Activated naive CD8-positive, alpha-beta T cell treated with anti-CD3 and anti-CD28 coated beads, Interleukin-2, amount 50 U/mL, for 16 hours (primary cell): Measurements from ENCODE around the gene PICALM.
"Not testable (repeated sequence)": the region's sequence is repeated elsewhere in the genome, so short reads cannot be mapped to it uniquely, and the experiment has no call there.

ENCODE experiments used
- DNase-seq: peaks from one replicate; pipeline ENCODE4 v3.0.0-alpha.2; 2020; ENCODE audit warnings: low read depth, low spot score

PICALM gene

DNA sequence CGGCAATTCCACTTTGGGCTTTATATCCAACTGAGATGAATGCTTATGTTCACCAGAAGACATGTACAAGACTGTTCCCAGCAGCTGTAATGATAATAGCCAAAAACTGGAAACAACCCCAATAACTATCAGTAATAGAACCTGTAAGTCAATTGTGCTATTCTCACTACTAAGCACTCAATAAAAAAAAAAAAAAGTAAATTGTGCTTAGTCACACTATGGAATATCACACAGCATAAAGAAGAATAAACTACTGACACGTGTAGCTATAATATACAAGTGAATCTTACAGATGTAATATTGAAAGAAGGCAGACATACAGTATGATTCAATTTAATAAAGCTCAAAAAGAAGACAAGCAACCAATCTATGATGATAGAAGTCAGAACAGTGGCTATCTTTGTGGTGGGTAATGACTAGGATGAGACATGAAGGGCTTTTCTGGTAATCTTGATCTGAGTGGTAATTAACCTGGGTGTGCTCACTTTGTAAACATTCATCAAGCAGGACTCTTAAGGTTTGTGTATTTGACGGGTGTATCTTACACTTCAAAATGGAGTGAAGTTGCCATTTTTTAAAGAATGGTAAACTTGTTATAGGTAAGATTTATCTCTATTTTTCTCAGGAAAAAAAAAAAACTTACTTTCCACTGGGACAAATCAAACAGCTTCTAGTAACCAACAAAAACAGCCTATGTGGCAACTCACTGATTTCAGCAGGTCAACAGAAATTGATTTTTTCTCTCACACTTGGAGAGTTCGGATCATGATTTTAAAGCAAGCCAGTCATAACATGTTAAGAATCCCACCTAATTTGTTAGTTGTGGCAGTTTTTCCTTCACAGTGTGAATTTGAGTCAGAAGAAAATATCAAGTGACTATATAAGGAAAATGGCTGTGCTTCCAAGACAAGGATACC is 129.5 kb downstream of the PICALM start:
- DNase-seq: no peak

DNA sequence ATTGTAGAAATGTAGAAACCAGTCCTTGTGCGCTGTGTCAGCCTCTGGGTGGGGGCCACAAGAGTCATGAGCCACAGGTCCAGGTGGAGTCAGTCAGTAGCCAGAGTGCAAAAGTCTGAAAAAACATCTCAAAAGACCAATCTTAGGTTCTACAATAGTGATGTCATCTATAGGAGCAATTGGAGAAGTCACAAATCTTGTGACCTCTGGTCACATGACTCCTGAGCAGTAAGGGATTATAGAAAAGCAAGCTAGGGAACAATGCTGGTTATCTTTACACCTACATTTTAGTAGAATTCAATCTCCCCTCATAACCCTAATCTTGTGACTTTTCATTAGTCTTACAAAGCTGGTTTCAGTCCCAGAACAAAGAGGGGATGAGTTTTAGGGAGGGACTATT is 131.0 kb downstream of the PICALM start:
- no peak for DNase-seq

DNA sequence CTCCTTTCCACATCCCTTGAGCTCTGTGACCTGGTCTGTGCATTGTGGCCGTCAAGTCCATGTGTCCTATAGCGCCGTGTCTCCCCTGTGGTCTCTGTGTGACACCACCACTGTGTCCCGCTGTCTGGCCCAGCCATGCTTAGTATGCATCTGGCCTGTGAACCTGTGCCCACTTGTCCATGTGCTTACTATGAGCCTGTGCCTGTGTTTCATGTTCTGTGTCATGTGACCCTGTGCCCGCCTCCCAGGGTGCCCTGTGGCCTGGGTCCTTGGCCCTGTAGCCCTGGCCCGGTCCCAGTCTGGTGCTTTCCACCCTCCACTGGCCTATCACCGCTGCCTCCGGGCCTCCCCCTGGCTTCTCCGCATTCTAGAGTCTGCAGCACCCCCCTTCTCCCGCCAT is 133.1 kb downstream of the PICALM start:
- no peak for DNase-seq

DNA sequence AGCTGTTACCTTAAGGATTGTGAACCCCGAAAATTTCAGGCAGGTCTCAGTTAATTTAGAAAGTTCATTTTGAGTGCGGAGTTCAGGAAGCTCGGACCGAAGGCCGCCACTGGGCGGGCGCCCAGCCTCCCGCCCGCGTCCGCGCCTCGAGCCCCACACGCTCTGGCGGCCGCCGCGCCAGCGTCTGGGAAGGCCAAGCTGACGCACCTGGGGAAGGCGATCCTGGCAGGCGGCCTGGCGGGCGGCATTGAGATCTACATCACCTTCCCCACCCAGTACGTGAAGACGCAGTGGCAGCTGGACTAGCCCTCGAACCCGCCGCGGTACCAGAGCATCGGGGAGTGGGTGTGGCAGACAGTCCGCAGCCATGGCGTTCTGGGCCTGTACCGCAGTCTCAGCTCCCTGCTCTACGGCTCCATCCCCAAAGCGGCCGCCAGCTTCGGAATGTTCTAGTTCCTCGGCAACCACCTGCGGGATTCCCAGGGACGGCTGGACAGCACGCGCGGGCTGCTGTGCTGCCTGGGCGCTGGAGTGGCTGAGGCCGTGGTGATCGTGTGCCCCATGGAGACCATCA is 134.2 kb downstream of the PICALM start:
- DNase-seq: no peak

DNA sequence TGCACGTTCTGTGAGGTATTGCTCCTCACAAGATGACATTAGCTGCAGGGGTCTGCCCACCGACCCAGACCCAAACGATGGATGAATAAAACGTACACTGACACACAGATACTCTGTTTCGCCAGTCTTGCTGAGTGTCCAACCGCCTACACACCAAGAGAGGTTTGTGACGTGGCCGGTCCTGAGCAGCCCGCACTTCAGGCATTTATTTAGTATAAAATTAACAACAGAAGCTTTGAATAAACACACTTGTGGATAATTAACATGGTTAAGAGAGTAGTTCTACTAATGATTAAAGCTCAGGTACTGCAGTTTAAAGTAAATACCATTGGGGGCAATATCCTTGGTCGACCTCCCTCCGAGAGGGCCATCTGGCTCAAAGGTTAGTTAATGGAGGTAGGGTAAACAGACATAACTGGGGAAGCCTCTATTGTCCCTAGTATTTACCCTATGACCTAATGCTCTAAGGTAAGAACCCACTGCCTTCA is 138.0 kb downstream of the PICALM start:
- no peak for DNase-seq

DNA sequence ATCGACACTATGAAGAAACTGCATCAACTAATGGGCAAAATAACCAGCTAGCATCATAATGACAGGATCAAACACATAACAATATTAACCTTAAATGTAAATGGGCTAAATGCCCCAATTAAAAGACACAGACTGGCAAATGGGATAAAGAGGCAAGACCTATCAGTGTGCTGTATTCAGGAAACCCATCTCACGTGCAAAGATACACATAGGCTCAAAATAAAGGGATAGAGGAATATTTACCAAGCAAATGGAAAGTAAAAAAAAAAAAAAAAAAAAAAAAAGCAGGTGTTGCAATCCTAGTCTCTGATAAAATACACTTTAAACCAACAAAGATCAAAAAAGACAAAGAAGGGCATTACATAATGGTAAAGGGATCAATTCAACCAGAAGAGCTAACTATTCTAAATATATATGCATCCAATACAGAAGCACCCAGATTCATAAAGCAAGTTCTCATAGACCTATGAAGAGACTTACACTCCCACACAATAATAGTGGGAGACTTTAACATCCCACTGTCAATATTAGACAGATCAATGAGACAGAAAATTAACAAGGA is 142.2 kb downstream of the PICALM start:
- not testable (repeated sequence) for DNase-seq

DNA sequence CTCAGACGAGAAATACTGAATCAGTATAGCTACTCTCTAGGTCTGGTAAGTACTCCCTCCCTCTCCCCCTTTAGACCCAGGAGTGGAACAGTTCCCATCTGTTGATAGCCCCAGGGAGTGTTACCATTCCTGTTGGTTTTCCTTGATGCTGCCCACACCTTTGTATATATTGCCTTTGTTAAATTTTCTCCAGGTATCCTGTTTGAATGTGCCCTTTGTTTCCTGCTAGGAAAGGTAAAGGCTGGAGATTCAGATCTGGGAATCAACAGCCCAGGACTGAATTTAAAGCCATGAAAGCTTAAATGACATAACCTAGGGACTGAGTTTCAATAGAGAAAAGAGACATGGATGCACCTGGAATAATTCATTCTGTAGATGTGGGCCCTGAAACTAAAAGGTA is 145.4 kb downstream of the PICALM start:
- no peak for DNase-seq

DNA sequence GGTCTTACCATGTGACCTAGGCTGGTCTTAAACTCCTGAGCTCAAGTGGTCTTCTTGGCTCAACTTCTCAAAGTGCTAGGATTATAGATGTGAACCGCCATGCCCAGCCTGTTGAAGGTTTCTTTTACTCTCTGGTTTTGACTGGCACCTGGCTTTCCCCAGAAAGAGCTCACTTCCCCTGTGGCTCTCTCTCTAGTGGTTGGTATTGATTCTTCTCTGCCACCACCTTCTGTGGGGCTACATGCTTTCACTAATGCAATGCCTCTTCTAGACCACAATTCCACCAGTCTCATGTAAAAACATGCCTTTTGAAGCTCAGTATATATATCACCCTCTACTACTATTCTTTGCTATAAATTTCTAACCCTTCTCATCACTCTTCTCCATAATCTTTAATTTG is 146.5 kb downstream of the PICALM start:
- DNase-seq: no peak

DNA sequence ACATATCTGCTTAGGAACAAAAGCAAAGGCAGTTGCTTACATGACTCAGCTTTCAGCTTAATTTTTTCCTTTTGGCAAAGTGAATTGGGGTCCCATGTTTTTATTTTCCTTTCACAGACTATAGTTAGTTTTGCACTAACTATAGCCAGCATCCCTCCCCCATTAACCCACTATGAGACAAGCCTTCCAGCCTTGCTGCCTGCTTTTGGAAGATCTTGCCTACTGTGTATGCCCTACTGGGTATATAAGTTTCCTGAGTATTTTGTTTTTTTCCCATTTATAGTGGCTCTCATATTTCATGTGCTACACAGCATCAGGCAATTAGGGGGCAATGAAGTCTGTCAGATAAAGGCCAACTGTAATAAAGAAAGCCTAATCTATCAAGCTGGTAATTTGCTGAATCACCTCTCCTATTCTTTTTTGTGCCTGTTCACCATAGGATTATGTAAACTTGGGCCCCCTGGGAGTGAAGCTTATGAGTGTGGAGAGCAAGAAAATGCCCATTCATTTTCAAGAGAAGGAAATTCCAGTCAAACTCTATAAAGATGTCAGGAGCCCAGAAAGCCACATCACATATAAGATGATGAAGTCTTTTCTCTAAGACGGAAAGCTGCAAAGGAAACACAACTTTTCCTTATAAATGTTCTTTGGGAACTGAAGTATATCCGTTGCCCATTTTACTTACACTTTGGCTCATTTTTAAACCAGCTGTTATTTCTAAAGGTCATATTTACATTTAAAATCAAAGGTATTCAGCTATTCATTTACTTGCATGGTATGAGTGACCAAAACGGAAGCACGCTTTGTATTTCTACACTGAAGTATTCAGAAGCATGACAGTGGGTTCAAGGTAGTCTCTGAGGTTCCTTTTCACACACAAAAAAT is 149.7 kb downstream of the PICALM start:
- no peak for DNase-seq

DNA sequence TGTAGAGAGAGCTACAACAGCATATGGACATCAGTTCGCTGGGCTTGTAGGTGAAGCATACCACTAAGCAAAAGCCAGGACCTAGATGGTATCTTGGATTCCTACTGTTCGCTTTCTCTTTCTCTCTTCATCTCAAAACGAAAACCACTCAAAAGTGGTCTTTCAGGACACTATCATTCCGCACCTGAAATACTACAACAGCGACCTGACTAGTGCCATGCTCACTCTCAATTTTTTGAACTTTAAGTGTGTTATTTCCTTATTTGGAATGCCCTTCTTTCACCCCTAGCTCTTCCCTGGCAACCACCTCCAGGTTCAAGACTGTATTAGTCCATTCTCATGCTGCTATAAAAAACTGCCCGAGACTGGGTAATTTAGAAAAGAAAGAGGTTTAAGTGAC is 154.5 kb downstream of the PICALM start:
- no peak for DNase-seq

DNA sequence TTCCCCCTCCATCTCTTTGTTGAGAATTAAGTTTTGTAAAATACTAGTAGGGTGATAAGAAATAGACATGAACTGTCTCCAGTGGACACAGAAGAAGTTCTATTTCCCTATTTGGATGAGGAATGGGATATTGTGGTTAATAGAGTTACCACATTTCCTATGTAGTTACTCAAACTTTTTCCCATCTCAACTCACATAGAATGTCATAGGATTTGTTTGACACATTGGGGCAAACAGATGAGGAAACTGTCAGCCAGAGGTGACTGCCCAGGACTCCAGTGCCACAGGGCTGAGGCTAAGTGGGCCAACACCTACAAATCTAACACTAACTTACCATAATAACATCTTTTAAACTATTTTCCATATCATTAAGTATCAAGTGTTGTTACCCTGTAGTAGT is 155.4 kb downstream of the PICALM start:
- no peak for DNase-seq

DNA sequence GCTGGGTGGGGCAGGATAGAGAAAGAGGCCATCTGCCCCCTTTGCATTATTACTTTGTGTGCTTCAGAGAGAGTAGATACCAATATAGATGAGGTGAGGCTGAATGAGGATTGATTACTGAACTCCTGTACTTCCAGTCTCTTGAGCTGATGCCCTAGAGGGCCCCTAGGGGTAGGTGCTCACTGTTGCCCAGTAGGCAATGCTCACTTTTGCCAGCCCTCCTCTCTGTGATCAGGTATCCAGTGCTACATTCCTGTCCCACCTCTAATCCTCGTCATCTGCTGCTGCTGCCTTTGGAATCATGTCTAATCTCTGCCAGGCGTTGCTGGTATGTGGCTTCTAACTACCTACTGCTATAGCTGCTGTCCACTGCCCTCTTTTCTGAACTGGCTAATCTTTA is 156.5 kb downstream of the PICALM start:
- no peak for DNase-seq
